Small intestine (tissue), 7 donors: Measurements from ENCODE around the gene SRGAP2C. TPM values are rescaled to one million over a fixed set of nuclear protein-coding genes. Genes with fewer than 3 reads are reported as not detected.
"Not testable (repeated sequence)": the region's sequence is repeated elsewhere in the genome, so short reads cannot be mapped to it uniquely, and the experiment has no call there.

Source experiments
- DNase-seq, 2 donors: peaks; one replicate each; pipeline versions ENCODE4 v3.0.0 to v3.0.0-alpha.2; 2013
- FAIRE-seq: peaks from 2 replicates; lab custom pipeline; 2012; peaks lifted over from hg19 to GRCh38; lab: Jason Lieb, UNC
- H3K27ac ChIP-seq, 3 donors: one replicate each; pipeline ENCODE4 v1.5.1; 2013; ENCODE audit warnings: low read length in 2 of 3, mild to moderate bottlenecking in 2 of 3, control low read depth in 1 of 3, inconsistent platforms in 1 of 3, low read depth in 1 of 3, moderate library complexity in 1 of 3
- H3K27me3 ChIP-seq, 3 donors: one replicate each; pipeline ENCODE4 v1.6.1; 2013; ENCODE audit warnings: low read length in 3 of 3, inconsistent platforms in 1 of 3; ENCODE audit not compliant: control insufficient read depth in 3 of 3, insufficient read depth in 3 of 3
- H3K36me3 ChIP-seq, 3 donors: one replicate each; pipeline ENCODE4 v1.6.1; 2013; ENCODE audit warnings: low read length in 3 of 3, inconsistent platforms in 1 of 3, low read depth in 1 of 3, mild to moderate bottlenecking in 1 of 3, moderate library complexity in 1 of 3; ENCODE audit not compliant: control insufficient read depth in 3 of 3, insufficient read depth in 2 of 3
- H3K4me1 ChIP-seq, 3 donors: one replicate each; pipeline ENCODE4 v1.6.1; 2013; ENCODE audit warnings: low read length in 2 of 3, inconsistent platforms in 1 of 3, low read depth in 1 of 3, mild to moderate bottlenecking in 1 of 3, moderate library complexity in 1 of 3; ENCODE audit not compliant: control insufficient read depth in 3 of 3, insufficient read depth in 2 of 3
- H3K4me3 ChIP-seq, 3 donors: one replicate each; pipeline ENCODE4 v1.5.1; 2013; ENCODE audit warnings: low read length in 3 of 3, control low read depth in 1 of 3, inconsistent platforms in 1 of 3, low read depth in 1 of 3, mild to moderate bottlenecking in 1 of 3, moderate library complexity in 1 of 3
- H3K9me3 ChIP-seq, 2 donors: one replicate each; pipeline ENCODE4 v1.6.1; 2013; ENCODE audit warnings: low read depth in 1 of 2, low read length in 1 of 2; ENCODE audit not compliant: control insufficient read depth in 2 of 2, insufficient read depth in 1 of 2
- WGBS, 3 donors: extraction: QIAGEN DNeasy Blood & Tissue Kit; methylation state at CpG; one replicate each; pipeline ENCODE4 v1.1.7; 2013; 5-methylcytosine and 5-hydroxymethylcytosine counted together
- polyA plus RNA-seq, 4 donors: library from polyadenylated mRNA; stranded (reverse) in 3 of 4; unstranded in 1 of 4; fragments of 200-250 nt in 3 of 4; fragments of 120-200 nt in 1 of 4; gene quantifications; one replicate each; pipeline versions ENCODE4 v1.2.1 to v1.2.3, GENCODE V29; 2013
- donor health status: healthy with polysubstance abuse.
- donor health status: control.
- donor health status: control.
- donor health status: Bipolar disorder and iron deficiency.
- donor health status: healthy.

Gene SRGAP2C
- polyA plus RNA-seq, 4 donors = 1.1 to 3.7 (median 2.2) TPM

DNA sequence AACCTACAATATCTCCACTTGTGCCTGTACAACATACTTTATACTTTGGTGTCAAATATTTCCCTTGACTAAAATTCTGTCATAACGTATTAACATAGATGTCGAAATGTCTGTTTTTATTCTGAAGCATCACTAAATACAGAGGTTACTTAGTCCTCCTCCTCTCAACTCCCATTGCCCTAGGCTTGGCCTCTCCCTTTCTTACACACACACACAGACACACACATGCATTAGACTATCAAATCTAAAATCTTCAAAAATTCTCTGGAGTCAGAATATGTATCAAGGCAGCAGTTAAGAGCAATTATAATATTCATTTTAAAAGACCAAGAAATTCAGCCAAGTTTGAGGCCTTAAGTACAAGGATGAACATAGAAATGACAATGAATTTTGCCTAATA lies 8.1 kb upstream of the SRGAP2C start:
- not testable (repeated sequence) for H3K27ac ChIP-seq, DNase-seq, H3K9me3 ChIP-seq, H3K4me1 ChIP-seq, H3K27me3 ChIP-seq, FAIRE-seq, H3K36me3 ChIP-seq, H3K4me3 ChIP-seq
- 95 to 100% (median 97%) methylated on average over 2 of the region's 2 CpGs for WGBS, 3 donors

DNA sequence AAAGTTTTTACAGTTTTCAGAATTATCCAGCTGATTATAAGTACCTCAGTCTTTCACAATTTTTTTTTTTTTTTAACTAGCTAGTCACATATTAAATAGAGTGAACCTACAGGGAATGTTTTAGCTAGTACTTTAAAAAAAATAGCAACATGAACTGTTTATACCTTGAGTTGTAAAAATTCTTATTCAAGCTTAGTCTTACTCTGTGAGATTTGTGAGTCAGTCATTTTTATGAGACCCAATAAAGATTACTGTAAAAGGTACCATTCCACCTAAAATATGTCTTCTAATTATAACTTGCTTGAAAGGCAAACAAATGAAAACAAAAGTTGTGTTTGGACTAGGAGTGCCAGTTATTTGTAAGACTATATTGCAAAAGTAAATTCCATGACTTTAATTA lies 6.6 kb upstream of the SRGAP2C start:
- H3K36me3 ChIP-seq, H3K27me3 ChIP-seq, FAIRE-seq, H3K4me3 ChIP-seq, H3K27ac ChIP-seq, H3K9me3 ChIP-seq, H3K4me1 ChIP-seq, DNase-seq: not testable (repeated sequence)

DNA sequence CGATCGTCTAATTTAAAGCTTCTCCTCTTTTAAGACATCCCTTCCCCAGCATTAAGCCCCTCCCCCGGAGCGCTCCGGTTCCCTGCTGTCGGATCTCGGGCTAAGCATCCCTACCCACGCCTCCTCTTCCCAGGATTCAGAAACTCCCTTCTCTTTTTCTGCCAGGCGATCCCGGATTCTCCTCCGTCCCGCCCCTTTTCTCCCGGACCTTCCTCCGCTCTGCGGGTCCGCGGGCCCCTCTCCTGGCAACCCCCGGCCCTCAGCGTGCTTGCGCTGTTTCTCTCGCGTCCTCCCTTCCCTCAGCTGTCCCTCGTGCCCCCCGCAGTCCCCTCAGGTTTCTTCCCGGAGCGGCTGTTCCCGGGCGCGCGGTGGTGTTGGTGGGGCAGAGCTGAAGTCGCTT lies 908 bp upstream of the SRGAP2C start:
- not testable (repeated sequence) for H3K4me1 ChIP-seq, DNase-seq, H3K27me3 ChIP-seq, H3K27ac ChIP-seq, H3K9me3 ChIP-seq, H3K36me3 ChIP-seq, FAIRE-seq
- WGBS, 3 donors = 1 to 2% (median 1%) methylated on average over 9 to 17 of the region's 31 CpGs
- H3K4me3 ChIP-seq = peak overlapping the region in 1 of 3 donors; percentile 28

DNA sequence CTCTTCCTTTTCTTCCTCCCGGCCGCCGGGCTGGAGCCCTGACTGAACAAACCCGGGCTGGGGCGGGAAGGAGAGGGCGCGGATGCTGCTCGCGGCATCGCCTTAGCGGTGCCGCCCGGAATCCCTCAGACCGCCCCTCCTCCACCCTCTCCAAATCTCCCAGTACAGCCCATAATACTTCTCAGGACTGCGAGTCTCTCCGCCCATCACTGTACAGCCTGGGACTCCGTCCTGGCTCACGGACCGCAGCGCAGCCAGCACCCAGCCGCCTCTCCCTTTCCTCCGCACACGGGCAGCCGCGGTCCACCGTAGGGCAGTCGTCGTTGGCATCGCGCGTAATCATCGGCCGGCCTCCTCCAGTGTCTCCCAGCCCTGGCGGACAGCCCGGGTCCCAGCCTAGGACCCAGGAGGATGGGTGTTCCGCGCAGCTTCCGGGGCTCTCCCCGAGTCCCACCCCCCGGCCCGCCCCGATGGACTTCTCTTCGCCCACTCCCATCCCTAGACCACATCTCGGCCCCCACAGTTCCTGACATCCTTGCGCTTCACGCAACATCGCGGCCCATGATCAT lies 449 bp downstream of the SRGAP2C start:
- H3K4me3 ChIP-seq = peak overlapping the region in 2 of 3 donors; percentile 24 to 33
- H3K27ac ChIP-seq = peak overlapping the region in 2 of 3 donors; percentile 33 to 78
- H3K4me1 ChIP-seq, H3K9me3 ChIP-seq, H3K27me3 ChIP-seq, DNase-seq, H3K36me3 ChIP-seq, FAIRE-seq: not testable (repeated sequence)
- no CpG with 5 or more reads among the region's 48 CpGs for WGBS, 3 donors

DNA sequence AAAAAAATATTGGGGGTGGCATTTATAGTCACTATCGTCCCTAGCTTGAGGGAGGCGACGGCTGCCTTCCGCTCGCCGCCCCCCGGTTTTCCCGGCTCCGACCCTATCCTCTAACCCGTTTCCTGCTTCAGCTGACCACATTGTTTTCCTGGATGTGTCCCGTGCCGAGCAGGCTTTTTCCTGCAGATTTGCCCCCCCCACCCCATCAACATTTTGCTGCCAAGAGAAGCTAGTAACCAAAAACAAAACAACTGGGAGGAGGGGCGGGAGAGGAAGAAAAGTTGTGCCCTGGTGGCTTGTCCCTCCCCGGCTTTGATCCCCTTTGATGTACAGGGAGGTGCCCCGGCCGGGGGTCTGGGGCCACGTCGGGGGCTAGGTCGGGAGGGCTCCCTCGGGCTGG lies 1.4 kb downstream of the SRGAP2C start:
- not testable (repeated sequence) for H3K27ac ChIP-seq, FAIRE-seq, H3K9me3 ChIP-seq, H3K4me3 ChIP-seq, DNase-seq, H3K27me3 ChIP-seq, H3K36me3 ChIP-seq, H3K4me1 ChIP-seq
- WGBS, 3 donors = 0% methylated on average over 2 to 6 of the region's 20 CpGs; no CpG with 5 or more reads in 1 of the 3 donors

DNA sequence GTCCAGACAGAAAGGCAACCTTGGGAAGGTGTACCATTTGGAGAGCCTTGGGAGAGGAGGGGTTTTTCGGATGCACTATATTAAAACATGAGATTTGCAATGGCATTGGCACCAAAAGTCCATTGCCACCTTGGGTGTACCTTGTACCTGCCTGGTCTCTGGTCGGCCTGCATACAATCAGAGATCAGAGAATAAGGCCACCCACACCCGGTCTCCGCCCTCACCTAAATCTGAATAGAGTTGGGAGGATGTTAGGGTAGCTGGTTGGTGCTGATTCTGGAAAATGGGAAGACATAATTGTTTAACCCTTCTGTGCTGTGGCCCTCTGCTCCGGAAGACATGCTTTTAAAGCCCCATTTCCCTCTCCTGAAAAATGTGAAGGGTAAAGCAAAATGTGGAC lies 3.1 kb downstream of the SRGAP2C start:
- H3K36me3 ChIP-seq, H3K9me3 ChIP-seq, H3K27ac ChIP-seq, H3K4me1 ChIP-seq, FAIRE-seq, H3K27me3 ChIP-seq, H3K4me3 ChIP-seq: not testable (repeated sequence)
- WGBS, 3 donors = 73 to 92% (median 79%) methylated on average over 3 to 5 of the region's 5 CpGs
- peak in 1 of 2 donors; percentile 0 for DNase-seq

DNA sequence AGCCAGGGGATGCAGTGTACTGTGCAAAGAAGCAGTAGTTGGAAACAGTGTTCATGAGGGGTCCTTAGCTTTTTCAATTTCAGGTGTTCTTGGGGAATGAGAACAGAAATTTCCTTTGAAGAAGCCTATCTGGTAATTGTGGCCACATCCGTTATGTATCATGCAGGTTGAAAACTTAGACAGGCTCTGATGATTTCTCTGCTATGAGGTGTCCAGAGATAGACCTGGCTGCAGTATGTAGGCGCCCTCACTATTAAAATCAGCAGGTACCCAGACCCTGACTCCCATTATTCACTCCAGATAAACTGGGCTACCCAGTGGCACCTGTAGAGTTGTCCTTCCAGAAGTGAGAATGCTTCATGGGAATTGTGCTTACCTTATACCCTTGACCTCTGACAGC lies 7.7 kb downstream of the SRGAP2C start:
- not testable (repeated sequence) for H3K4me1 ChIP-seq, FAIRE-seq, H3K36me3 ChIP-seq, H3K4me3 ChIP-seq, H3K27me3 ChIP-seq, DNase-seq, H3K9me3 ChIP-seq, H3K27ac ChIP-seq
- 97 to 100% (median 100%) methylated on average over 1 to 2 of the region's 2 CpGs for WGBS, 3 donors

DNA sequence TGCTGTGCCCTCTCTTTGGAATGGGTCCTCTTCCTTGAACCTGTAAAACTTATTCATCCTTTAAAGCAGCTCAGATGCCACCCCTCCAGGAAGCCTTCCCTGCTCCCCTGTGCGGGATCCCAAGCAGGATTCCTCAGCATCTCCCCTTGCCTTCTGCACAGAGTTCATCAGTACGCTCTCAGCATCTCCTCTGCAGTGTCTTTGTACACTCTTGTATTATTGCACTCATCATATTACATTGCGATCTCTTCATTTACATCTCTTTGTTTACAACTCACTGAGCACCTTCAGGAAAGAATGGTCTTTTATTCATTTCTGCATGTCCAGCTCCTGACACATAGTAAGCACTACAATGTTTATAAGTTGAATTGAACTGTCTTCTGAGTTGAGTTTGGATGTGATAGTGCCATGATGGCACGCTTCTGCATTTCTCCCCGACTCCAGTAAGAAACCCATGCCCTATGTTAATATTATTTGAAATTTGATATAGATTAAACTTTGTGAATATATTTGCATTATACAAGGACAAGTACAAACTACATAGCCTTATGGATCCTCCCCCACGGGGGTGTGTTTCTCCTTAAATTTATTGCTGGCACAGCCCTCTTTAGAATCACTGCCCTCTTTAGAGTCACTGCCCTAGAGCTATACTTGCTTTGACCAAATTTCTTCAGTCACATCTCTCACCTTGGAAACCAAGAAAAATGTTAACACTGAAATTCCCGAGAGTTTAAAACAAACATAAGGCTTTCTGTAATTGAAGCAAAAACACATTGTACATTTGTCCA lies 12.5 kb downstream of the SRGAP2C start:
- 91 to 95% (median 95%) methylated on average over 2 to 3 of the region's 7 CpGs for WGBS, 3 donors
- H3K9me3 ChIP-seq, H3K4me1 ChIP-seq, H3K27ac ChIP-seq, H3K27me3 ChIP-seq, FAIRE-seq, H3K4me3 ChIP-seq, H3K36me3 ChIP-seq, DNase-seq: not testable (repeated sequence)
